OCI-LY1 (cell line): ENCODE results near the gene MRPL19.

Experiments
- EZH2 ChIP-seq: fragments of 200-600 bp; sonication (generic), shearing (Covaris generic); IDR thresholded peaks from 2 replicates; pipeline ENCODE4 v1.8.0; 2017; ENCODE audit warnings: borderline replicate concordance, mixed run types, mild to moderate bottlenecking, antibody characterized with exemption, low read length, moderate library complexity, mixed read lengths
- TF ChIP-seq, protein P1 (sequence below): fragments of 200-600 bp; sonication (generic), shearing (Covaris generic); IDR thresholded peaks from 2 replicates; pipeline ENCODE4 v1.5.1; 2017; ENCODE audit warnings: mild to moderate bottlenecking, antibody characterized with exemption, low read length, moderate library complexity, mixed read lengths

DNA sequence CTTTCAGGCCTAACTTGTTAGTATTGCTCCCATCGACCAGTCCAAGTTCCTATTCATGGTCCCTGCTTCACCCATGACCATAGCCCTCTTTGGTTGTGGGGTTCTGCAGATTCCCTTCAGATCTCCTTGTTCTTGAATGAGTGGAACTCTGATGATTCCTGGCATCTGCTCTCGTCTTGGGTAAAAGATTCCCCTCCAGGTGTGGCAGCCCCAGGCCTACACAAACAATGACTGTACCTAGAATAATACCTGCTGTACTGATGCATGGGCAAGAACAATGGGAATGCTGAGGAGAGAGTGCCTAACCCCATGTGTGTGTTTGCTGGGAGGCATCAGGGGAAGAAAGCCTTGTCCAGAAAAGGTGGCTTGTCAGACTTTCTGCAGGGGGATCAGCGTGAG is 39.2 kb upstream of the MRPL19 start:
- TF ChIP-seq, protein P1, sequence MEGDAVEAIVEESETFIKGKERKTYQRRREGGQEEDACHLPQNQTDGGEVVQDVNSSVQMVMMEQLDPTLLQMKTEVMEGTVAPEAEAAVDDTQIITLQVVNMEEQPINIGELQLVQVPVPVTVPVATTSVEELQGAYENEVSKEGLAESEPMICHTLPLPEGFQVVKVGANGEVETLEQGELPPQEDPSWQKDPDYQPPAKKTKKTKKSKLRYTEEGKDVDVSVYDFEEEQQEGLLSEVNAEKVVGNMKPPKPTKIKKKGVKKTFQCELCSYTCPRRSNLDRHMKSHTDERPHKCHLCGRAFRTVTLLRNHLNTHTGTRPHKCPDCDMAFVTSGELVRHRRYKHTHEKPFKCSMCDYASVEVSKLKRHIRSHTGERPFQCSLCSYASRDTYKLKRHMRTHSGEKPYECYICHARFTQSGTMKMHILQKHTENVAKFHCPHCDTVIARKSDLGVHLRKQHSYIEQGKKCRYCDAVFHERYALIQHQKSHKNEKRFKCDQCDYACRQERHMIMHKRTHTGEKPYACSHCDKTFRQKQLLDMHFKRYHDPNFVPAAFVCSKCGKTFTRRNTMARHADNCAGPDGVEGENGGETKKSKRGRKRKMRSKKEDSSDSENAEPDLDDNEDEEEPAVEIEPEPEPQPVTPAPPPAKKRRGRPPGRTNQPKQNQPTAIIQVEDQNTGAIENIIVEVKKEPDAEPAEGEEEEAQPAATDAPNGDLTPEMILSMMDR: no peak
- no peak for TF ChIP-seq EZH2
